HepG2 (cell line): Measurements from ENCODE around the gene NR1H2. TPM values are rescaled to one million over a fixed set of nuclear protein-coding genes. Genes with fewer than 3 reads are reported as not detected.
A peak's percentile ranks its signal among the peaks of the same experiment; 100 is the strongest.

Source experiments
- ARID2 ChIP-seq: sonication (generic); formaldehyde crosslinking; IDR thresholded peaks from 2 replicates; pipeline ENCODE4 v1.8.1; 2022; ENCODE audit warnings: mild to moderate bottlenecking, missing genetic modification reagents, borderline replicate concordance
- HNF4G ChIP-seq, 2 experiments: sonication (generic) in 1 of 2; formaldehyde crosslinking in 1 of 2; IDR thresholded peaks; 2 replicates each; pipeline versions ENCODE4 v1.4.0 to v1.6.1; 2011 to 2020; ENCODE audit warnings: borderline replicate concordance in 2 of 2, low read depth in 2 of 2, mild to moderate bottlenecking in 2 of 2, low read length in 1 of 2, missing genetic modification reagents in 1 of 2, moderate library complexity in 1 of 2
- HNRNPK ChIP-seq: fragments of 200-400 bp; formaldehyde crosslinking; IDR thresholded peaks from 2 replicates; pipeline ENCODE4 v1.6.1; 2018; ENCODE audit warnings: low read length, low read depth, moderate library complexity, mild to moderate bottlenecking; ENCODE audit not compliant: poor library complexity, severe bottlenecking
- KAT8 ChIP-seq: IDR thresholded peaks from 2 replicates; pipeline ENCODE4 v1.6.1; 2016; ENCODE audit warnings: missing genetic modification reagents, missing compliant biosample characterization
- MIER3 ChIP-seq: IDR thresholded peaks from 2 replicates; pipeline ENCODE4 v1.6.1; 2016; ENCODE audit warnings: missing compliant biosample characterization, borderline replicate concordance
- NONO ChIP-seq, 2 experiments: fragments of 450-650 bp in 1 of 2; sonication (generic) in 1 of 2; formaldehyde crosslinking in 1 of 2; IDR thresholded peaks in 1 of 2; conservative IDR thresholded peaks in 1 of 2; 2 replicates each; pipeline versions ENCODE4 v1.6.1 to v1.8.0; 2017 to 2022; ENCODE audit warnings: mild to moderate bottlenecking in 1 of 2, missing genetic modification reagents in 1 of 2, moderate library complexity in 1 of 2
- PATZ1 ChIP-seq: sonication (generic); formaldehyde crosslinking; IDR thresholded peaks from 2 replicates; pipeline ENCODE4 v1.4.0; 2020; ENCODE audit warnings: missing genetic modification reagents
- PHF5A ChIP-seq: IDR thresholded peaks from one replicate; pipeline ENCODE4 v1.6.1; 2018; ENCODE audit warnings: low read depth, missing genetic modification reagents; ENCODE audit not compliant: unreplicated experiment
- POGZ ChIP-seq: sonication (generic); formaldehyde crosslinking; IDR thresholded peaks from 2 replicates; pipeline ENCODE4 v1.4.0; 2020; ENCODE audit warnings: mild to moderate bottlenecking, missing genetic modification reagents
- RBFOX2 ChIP-seq: fragments of 200-400 bp; formaldehyde crosslinking; IDR thresholded peaks from 2 replicates; pipeline ENCODE4 v1.6.1; 2017; ENCODE audit warnings: low read depth, mild to moderate bottlenecking, low read length
- SALL1 ChIP-seq: sonication (generic); formaldehyde crosslinking; IDR thresholded peaks from 2 replicates; pipeline ENCODE4 v1.8.0; 2022; ENCODE audit warnings: mild to moderate bottlenecking, missing genetic modification reagents
- SNAPC2 ChIP-seq: sonication (generic); formaldehyde crosslinking; IDR thresholded peaks from 2 replicates; pipeline ENCODE4 v1.8.1; 2022; ENCODE audit warnings: mild to moderate bottlenecking, missing genetic modification reagents
- SOX5 ChIP-seq: IDR thresholded peaks from 2 replicates; pipeline ENCODE4 v1.6.1; 2016; ENCODE audit warnings: borderline replicate concordance
- SP4 ChIP-seq: sonication (generic); formaldehyde crosslinking; IDR thresholded peaks from 2 replicates; pipeline ENCODE4 v1.8.1; 2023; ENCODE audit warnings: mild to moderate bottlenecking, missing genetic modification reagents
- TFAP4 ChIP-seq: sonication (generic); IDR thresholded peaks from 2 replicates; pipeline ENCODE4 v1.6.1; 2016; ENCODE audit warnings: low read depth, borderline replicate concordance
- ZBTB25 ChIP-seq: IDR thresholded peaks from 2 replicates; pipeline ENCODE4 v1.6.1; 2018; ENCODE audit warnings: missing genetic modification reagents
- ZBTB38 ChIP-seq: sonication (generic); formaldehyde crosslinking; IDR thresholded peaks from 2 replicates; pipeline ENCODE4 v1.5.1; 2020; ENCODE audit warnings: mild to moderate bottlenecking, missing genetic modification reagents
- ZNF501 ChIP-seq: sonication (generic); formaldehyde crosslinking; IDR thresholded peaks from 2 replicates; pipeline ENCODE4 v1.5.1; 2020; ENCODE audit warnings: mild to moderate bottlenecking, moderate library complexity, missing genetic modification reagents
- ZNF580 ChIP-seq: IDR thresholded peaks from 2 replicates; pipeline ENCODE4 v1.6.1; 2016; ENCODE audit warnings: low read depth, borderline replicate concordance
- ZNF749 ChIP-seq: sonication (generic); formaldehyde crosslinking; IDR thresholded peaks from 2 replicates; pipeline ENCODE4 v1.8.0; 2022; ENCODE audit warnings: mild to moderate bottlenecking, missing genetic modification reagents, moderate library complexity, borderline replicate concordance
- ZNF773 ChIP-seq: sonication (generic); formaldehyde crosslinking; IDR thresholded peaks from 2 replicates; pipeline ENCODE4 v1.4.0; 2020; ENCODE audit warnings: missing genetic modification reagents, borderline replicate concordance
- ZNF777 ChIP-seq: sonication (generic); formaldehyde crosslinking; IDR thresholded peaks from 2 replicates; pipeline ENCODE4 v1.4.0; 2020; ENCODE audit warnings: missing genetic modification reagents
- ZSCAN31 ChIP-seq: sonication (generic); formaldehyde crosslinking; IDR thresholded peaks from 2 replicates; pipeline ENCODE4 v1.5.0; 2020; ENCODE audit warnings: low read depth, mild to moderate bottlenecking, missing genetic modification reagents
- polyA plus RNA-seq, 8 experiments: library from polyadenylated mRNA; depleted of rRNA in 3 of 8; stranded (reverse) in 7 of 8; unstranded in 1 of 8; fragments of >200 nt; fragmentation: Illumina TruSeq in 4 of 8; extraction: Trizol in 4 of 8; gene quantifications; 2 replicates each; pipeline versions ENCODE4 v1.2.1 to v1.2.3, GENCODE V29; 2011 to 2016; ENCODE audit warnings: low read depth in 4 of 8, missing spikeins in 1 of 8, mixed read lengths in 1 of 8; ENCODE audit not compliant: insufficient read depth in 1 of 8
- total RNA-seq, 5 experiments: library from RNA; depleted of rRNA; stranded (reverse); fragments of >200 nt; fragmentation: Illumina TruSeq; extraction: Trizol; gene quantifications; 2 replicates each; pipeline ENCODE4 v1.2.3, GENCODE V29; 2016; ENCODE audit warnings: low read depth in 1 of 5

The NR1H2 gene
- total and polyA plus RNA-seq, 2 of the 13 experiments (the other 11 are each of a cell fraction or from before 2014, with no cell fraction given): 10.3 to 13.5 TPM

- no peak for TF ChIP-seq TFAP4
- peak; percentile 1; the same call in 1 of the 2 replicates for TF ChIP-seq ZNF777
- peak; percentile 41; the same call in 1 of the 2 replicates for TF ChIP-seq PATZ1
- peak; percentile 42; the same call in 1 of the 2 replicates for TF ChIP-seq SALL1 (CRISPR knock-in tag)
- peak; percentile 54; the same call in 1 of the 2 replicates for TF ChIP-seq ZNF501 (CRISPR knock-in tag)
- TF ChIP-seq HNF4G (IDR thresholded peaks at IDR 0.05; ENCODE audit: borderline replicate concordance, low read depth, low read length): peak; percentile 15; the same call in 1 of the 2 replicates
- TF ChIP-seq HNF4G (CRISPR knock-in tag; IDR thresholded peaks at IDR 0.05; ENCODE audit: borderline replicate concordance, low read depth): no peak
- TF ChIP-seq POGZ (CRISPR knock-in tag): 0 out of 2 replicates have a peak, but pooled peaks have one; percentile 10
- TF ChIP-seq ZBTB38 (CRISPR knock-in tag): peak; percentile 85
- TF ChIP-seq ZBTB25: no peak
- no peak for TF ChIP-seq ZNF773
- no peak for TF ChIP-seq NONO (IDR thresholded peaks at IDR 0.05)
- 0 out of 2 replicates have a peak, but pooled peaks have one; percentile 44 for TF ChIP-seq NONO (CRISPR knock-in tag; conservative IDR thresholded peaks at IDR 0.05)
- TF ChIP-seq ZNF749 (CRISPR knock-in tag): no peak
- no peak for TF ChIP-seq PHF5A (CRISPR knock-in tag)
- 0 out of 2 replicates have a peak, but pooled peaks have one; percentile 14 for TF ChIP-seq KAT8 (CRISPR knock-in tag)
- TF ChIP-seq RBFOX2: 0 out of 2 replicates have a peak, but pooled peaks have one; percentile 21
- no peak for TF ChIP-seq MIER3 (CRISPR knock-in tag)
- 0 out of 2 replicates have a peak, but pooled peaks have one; percentile 34 for TF ChIP-seq ARID2 (CRISPR knock-in tag)
- TF ChIP-seq ZSCAN31 (CRISPR knock-in tag): no peak
- TF ChIP-seq SNAPC2 (CRISPR knock-in tag): 0 out of 2 replicates have a peak, but pooled peaks have one; percentile 25
- peak; percentile 86 for TF ChIP-seq SP4
- no peak for TF ChIP-seq SOX5
- TF ChIP-seq ZNF580 (CRISPR knock-in tag): peak; percentile 17; the same call in 1 of the 2 replicates
- TF ChIP-seq HNRNPK: peak; percentile 65
These were observed 45.7 kb upstream of the NR1H2 start (continued) for GRCh38 chr19:50330365-50331078.
